GM20431 (cell line): Measurements from ENCODE around the gene DEFB118.
"Not testable (repeated sequence)": the region's sequence is repeated elsewhere in the genome, so short reads cannot be mapped to it uniquely, and the experiment has no call there.

Experiments
- in situ Hi-C: fragments of 300-500 bp; cut with MseI, MboI; formaldehyde crosslinking; loops from one replicate; pipeline ENCODE4 v1.15.0; 2020; ENCODE audit warnings: low sequenced_read_pairs; ENCODE audit not compliant: unreplicated experiment

Gene DEFB118

GRCh38 chr20:31368301-31368700 lies at the start of gene DEFB118:
DEFB118 (plus strand) TSS chr20:31368601; CDS start chr20:31368651, 50 bp downstream.
- in situ Hi-C loops = no loop called here

- in situ Hi-C loops = no loop called here
These were observed 45.9 kb upstream of the DEFB118 start for GRCh38 chr20:31322504-31322903.

- in situ Hi-C loops = no loop called here
These were observed 37.5 kb upstream of the DEFB118 start for GRCh38 chr20:31330893-31331292.

GRCh38 chr20:31341470-31341869 lies 26.9 kb upstream of the DEFB118 start:
- in situ Hi-C loops = no loop called here

- in situ Hi-C loops = no loop called here
These were observed 12.4 kb upstream of the DEFB118 start for GRCh38 chr20:31355981-31356380.

- in situ Hi-C loops = no loop called here
These were observed 5.1 kb upstream of the DEFB118 start for GRCh38 chr20:31363295-31363694.

- in situ Hi-C loops = not testable (repeated sequence)
These were observed 4.1 kb upstream of the DEFB118 start for GRCh38 chr20:31364272-31364671.

- in situ Hi-C loops = no loop called here
These were observed 5.9 kb downstream of the DEFB118 start for GRCh38 chr20:31374346-31374745.

GRCh38 chr20:31390490-31390889 lies 22.1 kb downstream of the DEFB118 start, which contains the start of gene DEFB119:
DEFB119 (minus strand) TSS chr20:31390590; CDS start chr20:31390483, 107 bp downstream.
- in situ Hi-C loops = no loop called here

- in situ Hi-C loops = no loop called here
These were observed 24.4 kb downstream of the DEFB118 start for GRCh38 chr20:31392836-31393235.

- in situ Hi-C loops = no loop called here
These were observed 26.5 kb downstream of the DEFB118 start for GRCh38 chr20:31394900-31395299.

GRCh38 chr20:31403886-31404285 lies 35.5 kb downstream of the DEFB118 start:
- in situ Hi-C loops = no loop called here

- in situ Hi-C loops = no loop called here
These were observed 37.7 kb downstream of the DEFB118 start, which contains the start of gene DEFB121 for GRCh38 chr20:31406115-31406514. DEFB121 (minus strand) TSS chr20:31406215; CDS start chr20:31406152, 63 bp downstream.

- in situ Hi-C loops = no loop called here
These were observed 41.6 kb downstream of the DEFB118 start for GRCh38 chr20:31410011-31410410.

GRCh38 chr20:31414381-31414780 lies 46.0 kb downstream of the DEFB118 start:
- in situ Hi-C loops = no loop called here

- in situ Hi-C loops = no loop called here
These were observed 47.3 kb downstream of the DEFB118 start for GRCh38 chr20:31415653-31416052.

GRCh38 chr20:31418307-31418706 lies 49.9 kb downstream of the DEFB118 start:
- in situ Hi-C loops = no loop called here
